ENCODE results near the gene PSENEN. TPM values are rescaled to one million over a fixed set of nuclear protein-coding genes. Genes with fewer than 3 reads are reported as not detected.

The PSENEN gene
- total and polyA plus RNA-seq, 2 of the 8 experiments (the other 6 are each of a cell fraction or from before 2014, with no cell fraction given), result 66.7 to 75.3 TPM

- no peak for TF ChIP-seq CHD7 (IDR thresholded peaks at IDR 0.05; ENCODE audit: insufficient replicate concordance, low read length)
- no peak for TF ChIP-seq POLR2A (IDR thresholded peaks at IDR 0.05; ENCODE audit: control extremely low read depth in 1 of 2, low read depth in 2 of 2, low read length in 2 of 2)
- TF ChIP-seq EZH2 (IDR thresholded peaks at IDR 0.05; ENCODE audit: low read depth, low read length, severe bottlenecking), result no peak
- no peak for TF ChIP-seq SP2 (IDR thresholded peaks at IDR 0.05; ENCODE audit: low read length)
- no peak for TF ChIP-seq RBBP5 (IDR thresholded peaks at IDR 0.05; ENCODE audit: borderline replicate concordance, low read depth, low read length)
- no peak for TF ChIP-seq TAF1 (IDR thresholded peaks at IDR 0.05; ENCODE audit: low read depth, low read length)
- no peak for TF ChIP-seq TBP (IDR thresholded peaks at IDR 0.05; ENCODE audit: low read depth, low read length)
- TF ChIP-seq, protein P1, sequence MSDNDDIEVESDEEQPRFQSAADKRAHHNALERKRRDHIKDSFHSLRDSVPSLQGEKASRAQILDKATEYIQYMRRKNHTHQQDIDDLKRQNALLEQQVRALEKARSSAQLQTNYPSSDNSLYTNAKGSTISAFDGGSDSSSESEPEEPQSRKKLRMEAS (IDR thresholded peaks at IDR 0.05), result no peak
- no peak for TF ChIP-seq NRF1 (IDR thresholded peaks at IDR 0.05; ENCODE audit: low read depth, low read length)
- no peak for TF ChIP-seq TAF7 (optimal IDR thresholded peaks at IDR 0.05; ENCODE audit: borderline replicate concordance, low read depth, low read length)
- TF ChIP-seq ZNF274 (IDR thresholded peaks at IDR 0.05; ENCODE audit: borderline replicate concordance, extremely low read depth, low read length), result no peak
- TF ChIP-seq RFX5 (IDR thresholded peaks at IDR 0.05; ENCODE audit: borderline replicate concordance, low read depth, low read length), result no peak
Measured at GRCh38 chr19:35780717-35781116, 35.3 kb downstream of the PSENEN start (continued).

Data from H1 (cell line).